Activated CD8-positive, alpha-beta T cell treated with anti-CD3 and anti-CD28 coated beads, Interleukin-2, amount 10 ng/mL, durations not matched to agents 7 days and 5 days (primary cell): ENCODE measurements around the gene CDC25C. TPM values are rescaled to one million over a fixed set of nuclear protein-coding genes. Genes with fewer than 3 reads are reported as not detected.
A peak's percentile ranks its signal among the peaks of the same experiment; 100 is the strongest.

ENCODE experiments used
- ATAC-seq: fragments of 150-1000 bp; cut with Tn5 transposase; one replicate; pipeline ENCODE4 v1.10.0; 2021; ENCODE audit warnings: moderate library complexity
- CTCF ChIA-PET: fragments of 350-600 bp; sonication (Branson Sonifier 250); formaldehyde crosslinking; loops from one replicate; lab custom pipeline; 2021; ENCODE audit warnings: antibody characterized with exemption; lab: Charles Lee
- POLR2A ChIA-PET: fragments of 350-600 bp; sonication (Branson Sonifier 250); formaldehyde crosslinking; loops from one replicate; lab custom pipeline; 2021; ENCODE audit warnings: antibody characterized with exemption; lab: Charles Lee
- DNase-seq: peaks from one replicate; pipeline ENCODE4 v3.0.0-alpha.2; 2020
- H3K27ac Mint-ChIP-seq: one replicate; pipeline ENCODE4 v1.8.0; 2021; ENCODE audit warnings: mild to moderate bottlenecking, mixed read lengths
- H3K27me3 Mint-ChIP-seq: one replicate; pipeline ENCODE4 v1.8.0; 2021; ENCODE audit warnings: low read depth, mixed read lengths
- H3K36me3 Mint-ChIP-seq: one replicate; pipeline ENCODE4 v1.8.0; 2021; ENCODE audit warnings: low read depth, mixed read lengths
- H3K4me1 Mint-ChIP-seq: one replicate; pipeline ENCODE4 v1.8.0; 2021; ENCODE audit warnings: low read depth, mixed read lengths
- H3K4me3 Mint-ChIP-seq: one replicate; pipeline ENCODE4 v1.8.0; 2021; ENCODE audit warnings: mild to moderate bottlenecking, mixed read lengths
- H3K9me3 Mint-ChIP-seq: one replicate; pipeline ENCODE4 v1.8.0; 2022; ENCODE audit warnings: mixed read lengths; ENCODE audit not compliant: insufficient read depth
- total RNA-seq, 2 experiments: library from RNA; stranded (reverse); gene quantifications; one replicate each; pipeline ENCODE4 v1.2.3, GENCODE V29; 2021

Gene CDC25C
- total RNA-seq, 2 experiments from 2014 or later, result 15.0 to 18.3 TPM

DNA sequence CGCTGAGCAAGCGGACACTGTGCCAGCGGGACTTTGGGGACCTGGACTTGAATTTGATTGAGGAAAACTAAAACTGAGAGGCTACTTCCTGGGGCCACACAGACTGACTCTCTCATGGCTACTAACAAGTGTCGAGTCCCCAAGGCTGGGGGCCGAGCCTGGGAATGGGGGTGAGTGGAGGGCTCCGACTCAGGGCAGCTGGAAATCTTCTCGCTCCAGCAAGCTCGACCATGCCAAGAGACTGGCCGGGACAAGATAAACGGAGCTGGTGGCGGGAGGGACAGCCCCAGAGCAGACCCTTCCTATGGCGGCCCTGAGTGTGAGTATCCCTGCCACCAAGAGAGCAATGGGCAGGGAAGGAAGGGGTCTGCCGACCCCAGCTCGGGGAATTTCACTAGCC is 15.3 kb upstream of the CDC25C start:
- Mint-ChIP-seq H3K27ac (no peak overlapping the region), H3K9me3 (peaks cover 3% of the 10 kb centered on the region), H3K27me3 (no peaks in the 10 kb centered on the region), H3K4me3 (no peak overlapping the region), H3K36me3 (peaks cover 54% of the 10 kb centered on the region), H3K4me1 (peaks cover 17% of the 10 kb centered on the region)
- POLR2A ChIA-PET, result interaction anchor here (0.6 to 0.8 kb wide), 2 partner anchors 8 to 39 kb away, joined by 3 read pairs; partner anchors contain the start of gene FAM53C
- ATAC-seq (no peak), DNase-seq (no peak)
- CTCF ChIA-PET, result no interaction called here

DNA sequence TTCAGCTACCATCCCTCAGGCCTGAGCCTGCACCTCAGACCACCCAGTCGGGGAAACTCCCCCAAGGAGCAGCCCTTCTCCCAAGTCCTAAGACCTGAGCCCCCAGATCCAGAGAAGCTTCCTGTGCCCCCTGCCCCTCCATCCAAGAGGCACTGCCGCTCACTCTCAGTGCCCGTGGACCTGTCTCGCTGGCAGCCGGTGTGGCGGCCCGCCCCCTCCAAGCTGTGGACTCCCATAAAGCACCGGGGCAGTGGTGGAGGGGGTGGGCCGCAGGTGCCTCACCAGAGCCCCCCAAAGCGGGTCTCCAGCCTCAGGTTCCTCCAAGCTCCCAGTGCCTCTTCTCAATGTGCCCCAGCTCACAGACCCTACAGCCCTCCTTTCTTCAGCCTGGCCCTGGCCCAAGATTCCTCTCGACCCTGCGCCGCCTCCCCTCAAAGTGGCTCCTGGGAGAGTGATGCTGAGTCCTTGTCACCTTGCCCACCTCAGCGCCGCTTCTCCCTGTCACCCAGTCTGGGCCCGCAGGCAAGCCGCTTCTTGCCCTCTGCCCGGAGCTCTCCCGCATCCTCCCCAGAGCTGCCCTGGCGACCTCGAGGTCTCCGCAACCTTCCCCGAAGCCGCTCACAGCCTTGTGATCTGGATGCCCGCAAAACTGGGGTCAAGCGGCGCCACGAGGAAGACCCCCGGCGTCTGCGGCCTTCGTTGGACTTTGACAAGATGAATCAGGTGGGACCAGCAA is 13.5 kb upstream of the CDC25C start:
- CTCF ChIA-PET, result interaction anchor here (0.9 to 1.0 kb wide), 2 partner anchors 8 to 13 kb away, joined by 4 to 6 read pairs; no protein-coding TSS in a partner anchor
- Mint-ChIP-seq H3K4me1 (peaks cover 17% of the 10 kb centered on the region), H3K4me3 (no peak overlapping the region), H3K27ac (no peak overlapping the region), H3K9me3 (no peaks in the 10 kb centered on the region), H3K36me3 (peaks cover 52% of the 10 kb centered on the region), H3K27me3 (no peaks in the 10 kb centered on the region)
- POLR2A ChIA-PET, result interaction anchor here (0.9 kb wide), 1 partner anchor 187 kb away, joined by 6 read pairs; no protein-coding TSS in a partner anchor
- ATAC-seq (no peak), DNase-seq (no peak)

DNA sequence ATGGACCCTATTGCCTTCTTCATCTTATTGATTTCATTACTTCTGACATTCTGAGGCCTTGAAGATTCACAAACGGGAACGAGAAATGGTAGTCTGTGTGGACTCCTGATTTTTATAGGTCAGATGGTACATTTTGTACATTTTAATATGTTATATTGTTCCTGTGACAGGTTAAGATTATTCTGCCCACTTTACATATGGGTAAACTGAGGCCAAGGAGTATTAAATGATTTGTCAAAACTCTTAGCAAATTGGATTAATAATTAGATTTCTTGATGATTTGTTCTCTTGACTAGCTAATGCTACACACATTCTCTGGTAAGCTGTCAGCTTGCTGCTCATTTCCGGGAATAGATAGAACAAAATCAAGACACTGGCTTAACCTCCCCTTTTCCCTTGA is 8.4 kb upstream of the CDC25C start:
- Mint-ChIP-seq H3K9me3 (no peaks in the 10 kb centered on the region), H3K36me3 (peaks cover 32% of the 10 kb centered on the region), H3K4me3 (peak overlapping the region; percentile 80), H3K27ac (peak overlapping the region; percentile 87), H3K27me3 (no peaks in the 10 kb centered on the region), H3K4me1 (peaks cover 39% of the 10 kb centered on the region)
- CTCF ChIA-PET, result interaction anchor here (1.3 to 13.0 kb wide), 2 partner anchors 9 to 12 kb away, joined by 4 to 430 read pairs; partner anchors contain the start of genes CDC25C and KDM3B
- POLR2A ChIA-PET, result interaction anchor here (5.9 kb wide), 1 partner anchor 12 kb away, joined by 113 read pairs; the partner anchor contains the start of gene KDM3B
- DNase-seq, result no peak
- no peak for ATAC-seq

DNA sequence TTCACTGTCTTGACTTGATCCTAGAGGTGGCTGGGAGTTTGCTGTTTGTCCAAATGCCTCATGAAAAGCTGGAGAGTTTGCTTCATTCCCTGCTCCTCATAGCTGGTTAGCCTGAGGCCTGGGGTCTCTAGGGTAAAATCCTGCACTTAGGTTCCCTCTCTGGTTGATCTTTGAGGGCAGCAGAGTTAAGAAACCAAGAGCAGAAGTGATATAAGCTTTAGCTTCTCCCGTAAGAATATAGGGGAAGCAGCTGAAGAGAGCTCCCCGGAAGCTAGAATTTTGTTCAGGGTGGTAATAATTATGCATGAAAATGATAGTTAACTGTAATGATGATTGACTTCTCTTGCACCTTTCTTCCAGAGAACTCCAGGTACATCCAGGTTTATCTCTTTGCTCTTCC is 7.9 kb upstream of the CDC25C start:
- DNase-seq (no peak), ATAC-seq (no peak)
- Mint-ChIP-seq H3K4me1 (peaks cover 39% of the 10 kb centered on the region), H3K27ac (peak overlapping the region; percentile 87), H3K9me3 (no peaks in the 10 kb centered on the region), H3K27me3 (no peaks in the 10 kb centered on the region), H3K4me3 (peak overlapping the region; percentile 80), H3K36me3 (peaks cover 28% of the 10 kb centered on the region)
- CTCF ChIA-PET, result interaction anchor here (1.3 to 13.0 kb wide), 2 partner anchors 8 to 13 kb away, joined by 4 to 430 read pairs; partner anchors contain the start of genes CDC25C and KDM3B
- POLR2A ChIA-PET, result interaction anchor here (5.9 kb wide), 1 partner anchor 13 kb away, joined by 113 read pairs; the partner anchor contains the start of gene KDM3B

DNA sequence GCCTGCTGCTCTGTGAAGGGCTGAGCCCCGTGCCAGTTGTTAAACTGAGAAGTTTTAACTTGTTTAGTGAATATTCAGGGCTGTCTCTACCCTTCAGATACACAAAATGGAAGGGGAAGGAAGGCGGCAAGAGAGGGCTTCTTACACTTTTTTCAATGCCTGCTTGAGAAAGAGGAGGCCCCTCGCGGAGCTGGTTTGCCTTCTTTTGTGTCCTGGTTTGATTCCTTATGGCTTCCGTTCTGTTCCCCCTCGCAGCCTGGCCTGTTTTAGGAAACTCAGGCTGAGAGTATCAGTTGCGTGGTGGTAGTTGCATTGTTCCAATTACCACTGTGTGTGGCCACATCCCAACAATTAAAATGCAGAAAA is 7.5 kb upstream of the CDC25C start:
- Mint-ChIP-seq H3K9me3 (no peaks in the 10 kb centered on the region), H3K36me3 (peaks cover 25% of the 10 kb centered on the region), H3K27ac (peak overlapping the region; percentile 87), H3K27me3 (no peaks in the 10 kb centered on the region), H3K4me1 (peaks cover 39% of the 10 kb centered on the region), H3K4me3 (peak overlapping the region; percentile 80)
- ATAC-seq (no peak), DNase-seq (no peak)
- POLR2A ChIA-PET, result interaction anchor here (1.1 to 5.9 kb wide), 2 partner anchors 8 to 13 kb away, joined by 3 to 113 read pairs; partner anchors contain the start of gene KDM3B
- CTCF ChIA-PET, result interaction anchor here (13.0 kb wide), 1 partner anchor 13 kb away, joined by 430 read pairs; the partner anchor contains the start of gene KDM3B

DNA sequence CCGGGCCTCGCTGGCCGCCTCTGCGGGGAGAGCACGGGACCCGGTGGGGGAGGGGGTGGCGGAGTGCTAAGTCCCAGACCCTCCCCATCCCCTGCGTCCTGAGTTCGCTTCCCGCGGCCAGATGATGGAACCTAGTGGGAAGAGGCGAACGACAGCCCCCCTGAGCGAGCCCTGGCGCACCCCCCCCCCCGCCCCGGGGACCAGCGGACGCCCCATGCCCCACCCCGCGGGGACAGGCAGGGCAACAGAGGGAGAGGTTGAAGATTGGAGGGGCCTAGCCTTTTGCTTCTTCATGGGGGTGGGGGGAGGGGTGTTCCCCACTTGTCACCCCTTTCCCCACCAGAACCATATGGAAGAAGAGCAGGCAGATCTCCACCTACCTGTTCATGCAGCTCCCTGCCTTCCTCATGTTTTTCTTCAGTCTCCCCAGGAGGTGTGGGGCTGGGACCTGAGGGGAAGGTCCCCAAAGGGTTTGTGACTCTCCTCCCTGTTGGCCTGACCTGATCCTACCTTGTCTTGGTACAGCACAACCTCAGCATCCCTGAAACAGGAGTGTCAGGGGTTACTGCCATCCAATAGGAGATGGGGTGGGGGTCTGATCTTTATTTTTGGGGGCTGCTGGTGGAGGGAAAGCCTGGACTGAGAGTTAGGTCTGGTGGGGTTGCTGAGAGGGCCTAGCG is 6.9 kb upstream of the CDC25C start:
- ATAC-seq (peak; percentile 11), DNase-seq (no peak)
- H3K27me3 Mint-ChIP-seq, result no peaks in the 10 kb centered on the region
- H3K27ac Mint-ChIP-seq, result peak overlapping the region; percentile 87
- ChIA-PET POLR2A (interaction anchor here (0.7 to 5.9 kb wide), 7 partner anchors 9 to 306 kb away, joined by 3 to 113 read pairs (median 3); partner anchors contain the start of genes ETF1, FAM13B, HSPA9 and KDM3B), CTCF (interaction anchor here (13.0 kb wide), 1 partner anchor 14 kb away, joined by 430 read pairs; the partner anchor contains the start of gene KDM3B)
- peaks cover 20% of the 10 kb centered on the region for H3K36me3 Mint-ChIP-seq
- H3K9me3 Mint-ChIP-seq, result no peaks in the 10 kb centered on the region
- H3K4me3 Mint-ChIP-seq, result peak overlapping the region; percentile 80
- peaks cover 39% of the 10 kb centered on the region for H3K4me1 Mint-ChIP-seq

DNA sequence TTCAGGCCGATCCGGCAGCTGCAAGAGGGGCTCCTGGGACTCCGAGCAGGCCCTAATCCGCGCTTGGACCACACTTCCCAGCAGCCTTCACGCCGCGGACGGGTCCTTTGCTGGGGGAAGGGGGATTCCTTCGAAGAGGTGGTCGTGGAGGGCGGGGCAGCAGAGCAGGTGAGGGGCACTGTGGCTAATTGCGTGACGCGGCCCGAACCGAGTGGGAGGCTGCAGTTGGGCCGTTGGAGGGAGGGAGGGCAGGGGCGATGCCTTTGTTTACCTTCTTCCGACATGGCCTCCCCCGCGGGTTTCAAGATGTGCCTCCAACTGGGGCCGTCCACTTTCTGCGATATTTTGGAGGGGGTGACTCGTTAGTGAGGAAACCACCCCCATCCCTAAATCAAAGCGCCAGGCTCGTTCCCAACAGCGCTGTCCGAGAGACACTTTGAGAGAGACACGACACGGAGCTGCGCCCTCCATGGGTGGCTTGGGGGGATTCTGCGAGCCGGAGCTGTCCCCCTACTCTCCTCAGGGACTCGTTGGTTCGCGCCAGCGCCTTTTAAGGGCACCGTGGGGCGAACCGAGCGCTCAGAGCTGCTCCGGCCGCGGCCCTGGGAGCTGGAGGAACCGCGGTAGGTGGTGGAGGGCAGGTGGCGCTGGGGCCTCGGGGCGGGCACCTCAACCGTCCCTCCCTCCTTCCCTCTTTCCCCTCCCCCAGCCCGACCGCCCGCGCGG is 6.2 kb upstream of the CDC25C start, which contains the start of gene FAM53C:
FAM53C (plus strand) TSS at position 582 of the 726 bp plus-strand sequence. CDS start 3,070 bp downstream, outside the sequence.
- Mint-ChIP-seq H3K4me3 (peak within 1 kb of the TSS; percentile 80), H3K27me3 (no peaks in the 10 kb centered on the region), H3K4me1 (peaks cover 40% of the 10 kb centered on the region), H3K27ac (peak within 1 kb of the TSS; percentile 100), H3K9me3 (no peaks in the 10 kb centered on the region), H3K36me3 (peaks cover 17% of the 10 kb centered on the region)
- ChIA-PET POLR2A (interaction anchor here (0.7 to 5.9 kb wide), 9 partner anchors 9 to 1427 kb away, joined by 3 to 113 read pairs (median 3); partner anchors contain the start of genes ETF1, FAM13B, HSPA9 and KDM3B), CTCF (interaction anchor here (13.0 kb wide), 1 partner anchor 15 kb away, joined by 430 read pairs; the partner anchor contains the start of gene KDM3B)
- ATAC-seq (peak; percentile 88), DNase-seq (peak; percentile 93)

DNA sequence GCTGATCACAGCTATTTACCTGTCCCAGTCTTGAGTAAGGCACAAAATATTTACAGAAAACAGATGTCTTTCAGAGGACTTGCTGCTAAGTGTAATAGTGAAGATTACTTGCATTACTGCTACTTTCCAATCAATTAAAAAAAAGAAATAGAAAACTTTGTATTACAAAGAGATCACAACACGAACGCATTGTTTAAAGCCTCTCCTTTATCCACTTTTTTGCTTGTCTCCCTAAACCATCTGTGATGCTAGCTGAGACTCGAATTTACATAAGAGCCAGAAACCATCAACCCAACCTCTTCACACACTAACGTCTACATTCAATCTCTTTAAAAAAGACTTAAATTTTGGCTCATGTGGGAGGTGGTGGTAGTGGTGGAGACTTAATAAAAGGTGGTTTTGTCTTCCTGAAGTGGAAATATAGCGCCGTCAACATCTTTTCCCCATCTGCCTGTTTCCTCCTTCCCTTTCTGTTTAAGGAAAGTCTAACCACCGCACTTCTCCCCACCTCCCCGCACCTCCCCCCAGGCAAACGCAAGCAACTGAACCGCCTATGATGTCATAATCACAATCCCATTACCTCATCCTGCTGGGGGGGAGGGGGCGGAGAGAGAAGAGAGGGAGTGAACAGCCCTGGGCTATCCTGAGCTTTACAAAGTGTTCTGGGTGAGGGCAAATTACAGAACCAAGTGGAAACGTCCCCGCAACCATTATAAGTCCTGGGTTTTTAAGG is 5.5 kb upstream of the CDC25C start:
- CTCF ChIA-PET, result interaction anchor here (13.0 kb wide), 1 partner anchor 15 kb away, joined by 430 read pairs; the partner anchor contains the start of gene KDM3B
- peaks cover 45% of the 10 kb centered on the region for H3K4me1 Mint-ChIP-seq
- ATAC-seq, result peak; percentile 9

DNA sequence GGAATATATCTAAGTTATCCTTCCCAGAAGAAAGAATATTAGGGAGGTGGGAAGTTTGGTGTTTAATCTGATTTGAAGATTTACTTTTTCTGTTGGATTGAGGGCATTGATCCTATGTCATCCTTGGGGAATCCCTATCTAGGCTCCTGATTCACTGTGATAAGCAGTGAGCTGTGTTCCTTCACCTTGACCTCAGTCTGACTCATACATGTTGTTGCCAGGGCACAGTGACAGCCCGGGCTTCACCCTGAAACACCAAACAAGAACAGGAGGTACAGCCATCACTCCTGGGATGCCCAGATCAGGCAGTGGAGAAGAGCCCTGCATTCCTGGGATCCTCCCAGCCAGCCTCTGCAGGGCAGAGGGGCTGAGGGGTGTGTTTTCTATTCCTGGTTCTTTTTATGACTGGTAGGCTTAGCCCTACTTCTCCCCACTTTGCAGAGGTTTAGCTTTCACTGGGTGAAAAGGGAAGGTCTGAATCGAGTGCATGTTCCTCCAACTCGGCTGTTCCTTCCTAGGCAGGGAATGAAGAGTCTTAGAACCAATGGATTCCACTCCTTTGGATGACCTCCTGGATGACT is 3.4 kb upstream of the CDC25C start:
- no peaks in the 10 kb centered on the region for H3K9me3 Mint-ChIP-seq

More for the DNA sequence above, 5.5 kb upstream of the CDC25C start:
- POLR2A ChIA-PET, result interaction anchor here (1.0 to 5.9 kb wide), 5 partner anchors 15 to 1428 kb away, joined by 3 to 113 read pairs (median 5); partner anchors contain the start of genes ETF1, KDM3B and KIF20A
- H3K36me3 Mint-ChIP-seq, result peaks cover 17% of the 10 kb centered on the region
- H3K4me3 Mint-ChIP-seq, result peak overlapping the region; percentile 80
- DNase-seq, result no peak
- H3K9me3 Mint-ChIP-seq, result no peaks in the 10 kb centered on the region
- H3K27ac Mint-ChIP-seq, result peak overlapping the region; percentile 100
- H3K27me3 Mint-ChIP-seq, result no peaks in the 10 kb centered on the region

More for the DNA sequence above, 3.4 kb upstream of the CDC25C start:
- DNase-seq (no peak), ATAC-seq (no peak)
- H3K4me1 Mint-ChIP-seq, result peaks cover 41% of the 10 kb centered on the region
- ChIA-PET CTCF (interaction anchor here (13.0 kb wide), 1 partner anchor 18 kb away, joined by 430 read pairs; the partner anchor contains the start of gene KDM3B), POLR2A (no interaction called here)
- no peak overlapping the region for H3K27ac Mint-ChIP-seq
- H3K27me3 Mint-ChIP-seq, result no peaks in the 10 kb centered on the region
- no peak overlapping the region for H3K4me3 Mint-ChIP-seq
- H3K36me3 Mint-ChIP-seq, result peaks cover 4% of the 10 kb centered on the region
